Stimulated activated CD8-positive, alpha-beta memory T cell treated with anti-CD3 and anti-CD28 coated beads, Interleukin-7, amount 100 ng/mL, for 24 hours (primary cell): ENCODE measurements around the gene LHX8.
"Not testable (repeated sequence)": the region's sequence is repeated elsewhere in the genome, so short reads cannot be mapped to it uniquely, and the experiment has no call there.

Experiments
- DNase-seq: peaks from one replicate; pipeline ENCODE4 v3.0.0-alpha.2; 2020; ENCODE audit warnings: low read depth

Gene LHX8

DNA sequence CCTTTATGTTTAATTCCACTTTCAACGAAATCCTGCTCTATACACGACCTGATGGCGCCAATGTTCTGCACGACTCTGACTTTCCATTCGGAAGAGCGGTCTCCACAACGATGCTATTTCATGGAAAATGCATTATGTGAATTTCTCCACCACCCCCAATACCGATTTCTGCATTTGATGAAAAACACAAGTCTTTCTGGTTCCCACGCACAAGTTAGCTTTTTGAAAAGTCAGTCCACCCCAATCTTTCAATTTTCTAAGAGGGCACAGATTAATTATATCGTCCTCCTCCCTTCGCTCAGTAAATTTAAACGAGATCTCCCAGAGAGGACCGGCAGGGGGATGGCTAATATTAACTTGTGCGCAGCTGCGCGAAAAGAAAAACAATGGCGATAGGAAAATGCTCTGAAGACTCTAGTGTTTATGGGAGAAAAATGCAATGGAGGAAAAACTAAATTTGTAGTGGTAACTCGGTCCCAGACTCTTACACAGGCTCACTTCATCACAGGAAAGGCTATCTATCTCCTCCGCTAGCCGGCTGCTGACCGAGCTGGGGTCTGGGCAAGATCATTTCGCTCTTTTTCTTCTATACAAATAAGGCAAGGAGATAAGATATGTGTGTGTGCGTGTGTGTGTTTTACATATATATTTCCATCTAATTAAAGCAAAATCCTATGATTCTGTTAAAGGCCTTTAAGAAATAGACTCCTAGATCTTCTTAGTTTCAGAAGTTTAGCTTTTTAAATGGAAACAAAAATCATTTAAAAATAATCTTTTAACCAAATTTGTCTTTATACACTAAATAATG lies 1.2 kb upstream of the LHX8 start:
- DNase-seq: no peak

DNA sequence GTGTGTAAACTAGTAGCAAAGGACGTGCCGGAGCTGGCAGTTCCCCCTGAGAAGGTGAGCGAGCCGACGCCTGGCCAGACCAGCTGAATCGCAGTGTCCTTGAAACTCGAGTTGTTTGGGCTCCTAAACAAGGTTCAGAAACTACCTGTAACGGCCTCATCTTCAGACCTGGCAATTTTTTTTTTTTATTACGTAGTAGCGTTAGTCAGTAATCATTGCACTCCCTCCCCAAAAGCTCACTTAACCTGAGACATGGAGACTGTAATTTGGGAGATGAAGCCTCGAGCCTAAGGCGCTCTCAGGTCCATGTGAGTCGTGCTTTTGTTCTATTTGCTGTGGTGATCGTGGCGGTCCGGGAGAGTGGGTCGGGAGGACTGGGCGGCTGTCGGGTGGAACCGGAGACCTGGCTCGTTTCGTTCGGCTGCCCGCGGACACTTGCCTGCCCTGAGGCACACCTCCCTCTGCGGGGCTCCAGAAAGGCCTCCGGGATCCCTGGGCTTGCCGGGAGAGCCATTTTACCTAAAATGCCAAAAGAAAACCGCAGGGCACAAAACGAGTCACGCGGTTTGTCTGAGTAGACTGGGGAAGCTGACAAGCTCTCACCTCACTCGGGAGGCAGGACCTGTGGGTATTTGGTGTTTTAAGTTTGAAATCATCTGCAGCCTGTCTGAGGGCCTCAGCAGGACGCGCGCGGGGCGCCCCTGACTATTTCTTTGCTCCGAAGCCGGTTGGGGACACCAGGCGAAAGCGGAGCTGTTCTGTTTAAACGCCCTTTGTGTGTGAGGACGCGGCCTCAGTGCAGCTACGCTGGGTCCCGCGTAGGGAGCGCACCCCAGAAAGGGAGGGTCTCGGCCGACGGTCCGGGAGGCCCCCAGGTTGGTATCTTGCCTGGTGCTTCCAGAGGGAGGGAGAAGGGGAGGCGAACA lies 722 bp downstream of the LHX8 start:
- DNase-seq: no peak

GRCh38 chr1:75135573-75136194 lies 1.5 kb downstream of the LHX8 start:
- no peak for DNase-seq

- DNase-seq: no peak
Observed at GRCh38 chr1:75136195-75136815, 2.1 kb downstream of the LHX8 start.

- DNase-seq: no peak
Observed at GRCh38 chr1:75136921-75137641, 2.9 kb downstream of the LHX8 start.

DNA sequence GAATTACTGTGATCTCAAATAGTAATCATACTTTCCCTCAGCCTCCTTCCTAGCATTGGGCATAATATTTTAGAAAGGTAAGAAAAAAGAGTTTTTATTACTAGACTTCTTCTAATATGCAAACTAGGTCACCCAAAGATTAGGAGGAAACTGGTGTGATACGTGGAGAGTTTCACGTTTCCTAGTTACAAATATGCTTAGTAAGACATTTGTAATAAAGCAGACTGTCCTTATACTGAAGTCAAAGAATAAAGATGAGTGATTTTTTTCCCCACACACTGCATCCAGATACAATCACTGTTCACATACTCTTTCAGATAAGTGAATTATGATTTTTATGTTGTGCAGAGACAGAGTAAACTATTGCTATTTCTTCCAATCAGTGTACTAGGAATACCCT lies 17.9 kb downstream of the LHX8 start:
- no peak for DNase-seq

DNA sequence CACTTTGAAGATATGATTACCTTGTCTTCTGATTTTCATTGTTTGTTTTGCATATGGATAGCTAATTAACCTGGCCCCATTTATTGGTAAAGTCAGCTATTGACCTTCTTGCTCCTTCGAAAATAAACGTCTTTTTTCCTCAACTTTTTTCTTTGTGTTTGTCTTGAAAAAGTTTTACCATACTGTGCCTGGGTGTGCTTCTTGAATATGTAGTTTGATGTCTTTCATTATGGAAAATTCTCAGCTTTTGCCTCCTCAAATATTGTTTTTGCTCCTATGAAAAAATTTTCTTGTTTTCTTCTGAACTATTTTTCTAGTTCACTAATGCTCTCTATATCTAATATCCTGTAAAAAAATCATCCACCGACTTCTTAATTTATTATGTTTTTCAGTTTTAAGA lies 25.0 kb downstream of the LHX8 start:
- DNase-seq: no peak

DNA sequence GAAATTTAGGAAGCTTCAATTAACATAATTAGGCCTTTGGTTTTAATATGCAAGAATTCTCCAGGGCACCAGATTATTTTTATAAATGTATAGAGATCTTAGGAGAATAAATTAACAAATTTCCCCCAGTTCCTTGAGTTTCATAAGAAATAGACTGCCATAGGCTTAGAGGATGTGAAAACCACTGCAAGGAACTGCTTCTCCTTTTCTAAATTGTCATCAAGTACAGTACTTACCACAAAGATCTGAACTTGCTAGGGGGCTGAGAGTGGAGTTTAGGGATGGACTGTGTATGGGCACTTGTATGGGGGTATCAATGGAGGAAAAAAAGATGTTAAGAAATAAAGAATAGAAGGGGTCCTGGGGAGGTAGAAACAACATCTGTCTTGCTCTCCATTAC lies 31.1 kb downstream of the LHX8 start:
- DNase-seq: no peak

- DNase-seq: no peak
Observed at GRCh38 chr1:75166821-75167220, 32.6 kb downstream of the LHX8 start.

DNA sequence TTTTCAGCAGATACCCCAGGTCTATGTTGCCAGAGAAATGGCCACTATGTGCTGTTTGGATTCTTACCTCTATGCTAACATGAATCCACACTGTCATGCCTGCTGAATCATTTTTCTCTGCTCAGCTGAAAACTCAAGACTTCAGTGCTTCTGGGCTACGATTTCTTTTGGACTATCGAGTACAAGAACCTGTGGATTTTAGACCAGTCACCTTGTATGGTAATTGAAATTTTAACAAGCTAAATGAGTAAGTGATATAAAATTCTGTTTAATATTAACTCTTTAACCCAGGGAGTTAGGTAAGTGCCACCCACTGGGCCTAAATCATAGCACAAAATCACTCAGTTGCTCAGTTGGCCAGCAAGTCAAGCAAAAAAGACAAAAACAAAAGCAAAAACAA lies 35.8 kb downstream of the LHX8 start:
- no peak for DNase-seq

DNA sequence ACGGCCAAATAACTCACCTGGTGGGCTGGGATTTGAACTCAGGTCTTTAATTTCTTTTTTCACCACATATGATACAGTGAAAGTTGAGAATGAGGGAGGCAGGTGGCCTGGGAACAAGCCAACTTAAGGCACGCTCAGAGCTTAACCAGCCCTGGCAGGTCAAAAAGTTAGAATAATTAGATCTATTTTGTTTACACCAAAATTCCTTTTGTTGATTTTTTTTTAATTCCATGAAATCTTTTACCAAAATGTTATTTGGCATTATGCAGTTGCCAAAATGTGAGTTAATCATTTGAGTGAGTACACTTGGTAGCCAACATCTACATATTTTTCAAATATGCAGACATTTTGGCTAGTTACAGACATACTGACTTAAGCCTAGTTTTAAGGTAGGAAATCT lies 36.8 kb downstream of the LHX8 start:
- DNase-seq: no peak

DNA sequence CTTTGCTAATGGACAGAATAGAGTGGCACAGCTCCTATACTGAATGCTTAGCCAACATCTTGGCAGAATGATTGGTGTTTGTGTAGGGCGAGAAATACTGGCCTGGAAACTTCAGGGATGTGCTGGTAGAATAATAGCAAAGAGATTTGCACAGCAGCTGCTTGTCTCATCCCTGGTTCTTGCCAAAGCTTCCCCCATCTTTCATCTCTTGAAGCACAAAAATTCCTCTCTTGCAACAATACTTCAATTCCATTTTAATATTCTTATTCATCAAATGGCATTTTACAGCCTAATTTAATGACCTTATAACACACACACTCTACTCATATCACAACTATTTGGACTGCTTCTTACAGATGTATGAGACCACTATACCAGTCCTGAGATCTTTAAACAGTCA lies 37.7 kb downstream of the LHX8 start:
- no peak for DNase-seq

DNA sequence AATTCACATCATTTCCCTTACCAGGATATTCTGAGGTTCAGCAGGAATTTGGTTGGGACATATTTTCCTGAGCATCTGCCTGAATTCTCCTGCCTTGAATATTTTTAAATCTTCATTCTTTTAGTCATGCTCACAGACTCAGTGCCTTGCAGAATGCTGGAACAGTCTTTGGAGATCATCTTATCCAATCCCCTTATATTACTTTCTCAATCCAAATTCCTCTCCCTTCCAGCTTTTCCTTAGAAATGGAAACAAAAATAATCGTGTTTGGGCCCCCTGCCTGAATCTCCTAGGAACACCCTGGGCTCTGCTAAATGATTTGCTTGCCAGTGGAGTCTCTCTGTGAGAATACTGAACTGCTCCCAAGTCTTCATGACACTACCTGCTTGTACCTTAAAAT lies 38.4 kb downstream of the LHX8 start:
- DNase-seq: no peak

GRCh38 chr1:75174031-75174760 lies 40.0 kb downstream of the LHX8 start:
- DNase-seq: no peak

DNA sequence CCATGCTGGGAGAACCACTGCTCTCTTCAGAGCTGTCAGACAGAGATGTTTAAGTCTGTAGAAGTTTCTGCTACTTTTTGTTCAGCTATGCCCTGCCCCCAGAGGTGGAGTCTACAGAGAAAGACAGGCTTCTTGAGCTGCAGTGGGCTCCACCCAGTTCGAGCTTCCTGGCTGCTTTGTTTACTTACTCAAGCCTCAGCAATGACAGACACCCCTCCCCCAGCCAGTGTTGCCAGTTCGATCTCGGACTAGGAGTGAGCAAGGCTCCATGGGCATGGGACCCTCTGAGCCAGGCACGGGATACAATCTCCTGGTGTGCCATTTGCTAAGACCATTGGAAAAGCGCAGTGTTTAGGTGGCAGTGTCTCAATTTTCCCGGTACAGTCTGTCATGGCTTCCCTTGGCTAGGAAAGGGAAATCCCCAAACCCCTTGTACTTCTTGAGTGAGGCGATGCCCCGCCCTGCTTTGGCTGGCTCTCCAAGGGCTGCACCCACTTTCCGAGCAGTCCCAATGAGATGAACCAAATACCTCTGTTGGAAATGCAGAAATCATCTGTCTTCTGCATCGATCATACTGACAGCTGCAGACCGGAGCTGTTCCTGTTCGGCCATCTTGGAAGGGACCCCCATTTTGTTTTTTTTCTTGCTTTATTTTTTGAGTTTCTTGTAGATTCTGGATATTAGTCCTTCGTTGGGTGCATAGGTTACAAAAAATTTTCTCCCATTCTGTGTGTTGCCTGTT lies 47.2 kb downstream of the LHX8 start:
- DNase-seq: not testable (repeated sequence)

- DNase-seq: no peak
Observed at GRCh38 chr1:75188892-75189291, 54.7 kb downstream of the LHX8 start.

DNA sequence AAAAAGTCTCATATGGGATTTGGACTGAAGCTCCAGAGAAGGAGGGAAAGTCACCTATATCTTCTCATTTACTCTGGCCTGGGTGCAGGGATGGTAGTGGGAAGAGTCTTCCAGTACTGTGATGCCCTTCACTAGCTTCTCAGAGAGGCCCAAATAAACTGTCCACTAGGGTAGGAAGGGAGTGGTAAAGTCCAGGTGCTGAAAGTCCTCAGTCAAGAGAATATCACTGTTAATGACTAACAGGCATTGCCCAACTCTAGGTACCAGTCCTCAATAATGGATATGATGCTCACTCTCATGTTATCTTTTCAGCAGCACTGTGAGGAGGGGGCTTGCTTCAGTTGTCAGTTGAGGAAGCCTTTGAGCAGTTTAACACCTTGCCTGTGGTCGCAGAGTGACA lies 64.0 kb downstream of the LHX8 start:
- no peak for DNase-seq

GRCh38 chr1:75198761-75199160 lies 64.6 kb downstream of the LHX8 start:
- no peak for DNase-seq

DNA sequence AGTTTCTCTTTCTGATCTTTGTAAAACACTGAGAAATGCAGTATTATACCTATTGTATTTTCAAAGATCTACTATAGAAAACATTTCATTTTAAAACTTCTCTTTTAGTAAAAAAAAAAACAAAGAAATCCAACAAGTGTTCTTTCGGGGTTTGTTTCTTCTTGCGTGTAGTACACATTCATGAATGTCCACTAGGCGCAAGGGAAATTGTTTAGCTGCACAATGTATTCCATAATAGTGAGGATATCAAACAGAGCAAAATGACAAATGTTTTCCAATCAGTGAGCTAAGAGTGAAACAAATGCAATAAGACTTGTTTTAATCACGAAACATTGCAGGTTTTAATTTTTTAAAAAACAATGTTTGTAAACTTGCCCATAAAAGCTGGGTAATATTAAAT lies 68.6 kb downstream of the LHX8 start:
- no peak for DNase-seq
